ENCODE data around the gene HOXB3.

DNA sequence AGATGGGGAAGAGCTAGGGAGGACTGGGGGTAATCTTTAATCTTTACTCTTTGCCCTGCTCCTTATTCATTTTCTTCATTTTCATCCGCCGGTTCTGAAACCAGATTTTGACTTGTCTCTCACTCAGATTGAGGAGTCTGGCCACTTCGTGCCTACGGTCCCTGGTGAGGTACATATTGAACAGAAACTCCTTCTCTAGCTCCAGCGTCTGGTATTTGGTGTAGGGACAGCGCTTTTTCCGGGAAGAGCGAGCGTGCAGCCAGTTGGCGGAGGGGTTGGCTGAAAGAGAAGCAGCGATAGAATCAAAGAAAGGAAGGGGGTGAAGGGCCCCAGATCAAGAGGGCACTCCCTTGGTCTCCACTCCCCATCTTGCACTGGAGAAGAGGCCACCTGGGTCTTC lies 32.8 kb upstream of the HOXB3 start:
- TF ChIP-seq CTCF (conservative IDR thresholded peaks at IDR 0.05; ENCODE audit: low read depth, low read length) (no peak), RAD21 (IDR thresholded peaks at IDR 0.05; ENCODE audit: low read length) (no peak), POLR2A (IDR thresholded peaks at IDR 0.05; ENCODE audit: low read depth, low read length) (no peak), CEBPB (IDR thresholded peaks at IDR 0.05; ENCODE audit: low read depth, low read length) (no peak), SMC3 (IDR thresholded peaks at IDR 0.05; ENCODE audit: low read depth, low read length) (no peak), CHD1 (IDR thresholded peaks at IDR 0.05; ENCODE audit: low read depth, low read length) (no peak), ELK1 (IDR thresholded peaks at IDR 0.05; ENCODE audit: borderline replicate concordance, low read depth, low read length) (no peak), FOS (IDR thresholded peaks at IDR 0.05; ENCODE audit: low read depth, low read length) (no peak)
- TF ChIP-seq, protein P1, sequence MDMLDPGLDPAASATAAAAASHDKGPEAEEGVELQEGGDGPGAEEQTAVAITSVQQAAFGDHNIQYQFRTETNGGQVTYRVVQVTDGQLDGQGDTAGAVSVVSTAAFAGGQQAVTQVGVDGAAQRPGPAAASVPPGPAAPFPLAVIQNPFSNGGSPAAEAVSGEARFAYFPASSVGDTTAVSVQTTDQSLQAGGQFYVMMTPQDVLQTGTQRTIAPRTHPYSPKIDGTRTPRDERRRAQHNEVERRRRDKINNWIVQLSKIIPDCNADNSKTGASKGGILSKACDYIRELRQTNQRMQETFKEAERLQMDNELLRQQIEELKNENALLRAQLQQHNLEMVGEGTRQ (IDR thresholded peaks at IDR 0.05; ENCODE audit: low read depth, low read length), result no peak
